ENCODE measurements around the gene PITPNB.

DNA sequence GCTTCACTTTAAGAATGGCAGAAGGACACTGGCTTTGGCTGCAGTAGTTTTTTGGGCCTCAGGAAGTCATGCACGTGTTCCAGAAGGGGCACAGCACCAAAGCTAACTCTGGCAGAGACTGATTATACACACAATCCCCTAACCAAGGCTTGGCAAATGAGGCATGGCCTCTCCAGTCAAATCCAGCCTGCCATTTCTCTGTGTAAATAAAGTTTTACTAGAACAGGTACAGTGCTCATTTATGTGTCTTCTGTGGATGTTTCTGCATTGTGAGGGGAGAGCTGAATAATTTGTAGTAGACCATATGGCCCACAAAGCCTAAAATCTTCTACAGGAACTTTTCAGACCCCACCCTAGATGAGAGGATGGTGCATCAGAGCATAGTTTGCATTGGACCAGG is 71.1 kb downstream of the PITPNB start:
- TF ChIP-seq CTCF (IDR thresholded peaks at IDR 0.05; ENCODE audit: low read depth, low read length): no peak
- TF ChIP-seq EZH2phosphoT487 (IDR thresholded peaks at IDR 0.05; ENCODE audit: low read depth): no peak

All from OCI-LY3 (cell line).